C4-2B (cell line): ENCODE measurements around the gene LRRN2.

Experiments
- H3K27ac ChIP-seq: fragments of 450-650 bp; 2 replicates; pipeline ENCODE4 v1.5.1; 2017
- ZFX ChIP-seq: fragments of 450-650 bp; IDR thresholded peaks from 2 replicates; pipeline ENCODE4 v1.6.1; 2017
- TF ChIP-seq, protein P1 (sequence below): fragments of 450-650 bp; conservative IDR thresholded peaks from 2 replicates; pipeline ENCODE4 v1.5.1; 2017; ENCODE audit warnings: mild to moderate bottlenecking

Gene LRRN2

DNA sequence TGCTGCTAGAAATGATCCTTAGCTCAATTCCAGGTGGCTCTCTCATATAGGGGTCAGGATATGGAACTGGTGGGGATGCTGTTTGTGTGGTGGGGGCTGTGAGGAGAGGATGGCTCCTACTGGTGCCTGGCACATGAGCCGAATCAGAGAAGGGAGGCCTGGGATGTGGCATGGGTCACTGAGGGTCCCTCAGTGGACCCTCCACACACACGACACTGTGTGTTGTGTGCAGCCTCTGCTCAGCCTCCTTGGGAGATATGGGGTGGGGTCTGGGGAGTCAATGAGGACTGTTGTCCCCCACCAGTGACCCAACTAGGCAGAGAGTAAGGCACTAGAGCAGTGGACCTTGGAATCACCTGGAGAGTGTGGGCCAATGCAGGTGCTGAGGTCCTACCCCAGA, 3.2 kb upstream of the LRRN2 start:
- no peak overlapping the region for H3K27ac ChIP-seq
- TF ChIP-seq, protein P1, sequence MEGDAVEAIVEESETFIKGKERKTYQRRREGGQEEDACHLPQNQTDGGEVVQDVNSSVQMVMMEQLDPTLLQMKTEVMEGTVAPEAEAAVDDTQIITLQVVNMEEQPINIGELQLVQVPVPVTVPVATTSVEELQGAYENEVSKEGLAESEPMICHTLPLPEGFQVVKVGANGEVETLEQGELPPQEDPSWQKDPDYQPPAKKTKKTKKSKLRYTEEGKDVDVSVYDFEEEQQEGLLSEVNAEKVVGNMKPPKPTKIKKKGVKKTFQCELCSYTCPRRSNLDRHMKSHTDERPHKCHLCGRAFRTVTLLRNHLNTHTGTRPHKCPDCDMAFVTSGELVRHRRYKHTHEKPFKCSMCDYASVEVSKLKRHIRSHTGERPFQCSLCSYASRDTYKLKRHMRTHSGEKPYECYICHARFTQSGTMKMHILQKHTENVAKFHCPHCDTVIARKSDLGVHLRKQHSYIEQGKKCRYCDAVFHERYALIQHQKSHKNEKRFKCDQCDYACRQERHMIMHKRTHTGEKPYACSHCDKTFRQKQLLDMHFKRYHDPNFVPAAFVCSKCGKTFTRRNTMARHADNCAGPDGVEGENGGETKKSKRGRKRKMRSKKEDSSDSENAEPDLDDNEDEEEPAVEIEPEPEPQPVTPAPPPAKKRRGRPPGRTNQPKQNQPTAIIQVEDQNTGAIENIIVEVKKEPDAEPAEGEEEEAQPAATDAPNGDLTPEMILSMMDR: no peak
- TF ChIP-seq ZFX: no peak

GRCh38 chr1:204688007-204688406, 2.5 kb upstream of the LRRN2 start:
- TF ChIP-seq, protein P1: no peak
- TF ChIP-seq ZFX: no peak
- H3K27ac ChIP-seq: no peak overlapping the region

DNA sequence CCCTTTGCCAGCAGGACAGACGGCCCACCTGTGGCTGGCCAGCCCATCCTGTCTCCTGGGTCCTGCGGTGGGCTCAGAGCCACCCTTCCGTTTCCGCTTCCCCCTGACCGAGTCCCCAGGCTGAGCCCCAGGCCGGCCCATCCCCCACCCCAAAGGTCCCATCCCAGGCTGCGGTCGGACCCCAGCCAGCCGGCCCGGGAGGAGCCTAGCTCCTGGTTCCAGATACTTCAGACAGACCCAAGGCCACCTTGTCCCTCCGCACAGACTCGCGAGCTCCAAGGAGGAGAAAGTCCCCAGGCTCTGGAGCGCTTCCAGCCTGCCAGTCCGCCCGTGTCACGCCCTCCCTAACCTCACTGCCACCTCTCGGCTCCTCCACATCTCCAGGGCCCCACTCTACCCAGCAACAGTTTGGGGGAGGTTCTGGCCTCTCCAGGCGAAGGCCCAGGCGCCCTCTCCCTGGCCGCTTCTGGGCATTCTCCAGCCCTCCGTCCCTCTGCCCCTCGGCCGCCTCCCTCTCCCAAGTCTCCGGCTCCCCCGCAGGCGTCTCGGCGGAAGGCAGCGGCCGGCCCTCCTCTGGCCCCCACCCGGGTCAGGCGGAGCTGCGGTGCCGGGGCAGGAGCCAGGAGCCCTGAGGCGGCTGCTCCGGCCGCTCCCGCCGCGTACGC, 835 bp downstream of the LRRN2 start:
- TF ChIP-seq, protein P1: no peak
- no peak for TF ChIP-seq ZFX
- no peak overlapping the region for H3K27ac ChIP-seq

GRCh38 chr1:204684206-204684570, 1.4 kb downstream of the LRRN2 start:
- H3K27ac ChIP-seq: no peak overlapping the region
- no peak for TF ChIP-seq ZFX
- TF ChIP-seq, protein P1: no peak

DNA sequence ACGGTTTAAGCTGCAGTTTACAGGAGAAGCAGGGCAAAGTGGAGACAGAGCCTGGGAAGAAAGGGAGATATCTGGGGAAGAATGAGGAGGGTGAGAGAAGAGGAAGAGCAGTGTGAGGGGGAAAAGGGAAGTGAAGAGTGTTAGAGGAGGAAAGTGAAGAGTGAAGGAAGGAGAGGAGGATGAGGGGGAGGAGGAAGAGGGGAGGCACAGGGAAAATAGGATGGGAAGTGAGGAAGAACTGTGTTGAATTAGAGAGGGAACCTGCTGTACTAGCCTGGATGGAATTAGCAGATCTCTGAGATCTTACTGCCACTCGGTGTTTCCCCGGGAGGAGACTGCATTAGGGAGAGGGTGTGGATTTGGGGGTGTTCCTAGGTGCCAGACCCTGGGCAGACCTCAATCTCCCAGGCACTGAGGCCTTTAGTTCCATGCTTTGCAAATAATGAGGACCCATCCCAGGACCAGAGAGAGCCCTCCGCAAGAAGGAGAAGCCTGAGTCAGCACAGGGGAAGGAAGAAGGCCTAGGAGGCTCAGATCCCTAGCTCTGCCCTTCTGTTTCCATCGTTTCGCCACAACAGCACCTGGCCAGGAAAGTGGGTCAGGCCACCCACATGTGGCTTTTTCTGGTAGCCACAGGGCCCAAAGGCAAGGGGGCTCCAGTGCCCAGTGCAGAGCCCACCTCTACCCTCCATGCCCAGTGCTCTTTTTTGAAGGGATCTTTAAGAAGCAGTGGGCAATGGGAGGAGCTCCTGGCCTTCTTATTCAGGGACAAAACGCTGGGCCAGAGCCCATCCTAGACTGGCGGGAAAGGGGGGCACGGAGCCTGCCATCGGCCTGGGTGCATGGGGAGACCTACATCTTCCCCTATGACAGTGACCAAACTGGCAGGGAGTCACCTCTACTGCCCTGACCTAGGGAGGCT, 2.0 kb downstream of the LRRN2 start:
- TF ChIP-seq ZFX: no peak
- TF ChIP-seq, protein P1: no peak
- H3K27ac ChIP-seq: no peak overlapping the region

- no peak overlapping the region for H3K27ac ChIP-seq
- TF ChIP-seq, protein P1: no peak
- TF ChIP-seq ZFX: no peak
These were observed 5.1 kb downstream of the LRRN2 start for GRCh38 chr1:204680461-204680860.

DNA sequence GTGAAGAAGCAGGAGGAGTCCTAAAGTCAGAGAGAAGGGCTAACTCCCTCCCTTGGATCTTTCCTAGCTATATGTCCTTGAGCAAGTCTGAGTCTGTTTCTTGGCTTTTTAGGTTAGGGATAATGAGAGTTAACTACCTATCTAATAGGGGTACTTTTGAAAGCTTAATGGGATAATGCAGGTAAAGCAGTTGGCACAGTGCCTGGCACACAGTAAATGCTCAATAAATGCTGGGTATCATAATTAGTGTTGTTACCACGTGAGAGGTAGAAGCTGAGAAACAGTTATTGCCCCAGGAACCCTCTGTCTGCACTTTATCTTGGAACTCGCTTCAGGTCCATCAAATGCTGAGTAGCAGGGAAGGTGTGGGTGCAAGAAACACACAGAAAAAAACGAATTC, 5.5 kb downstream of the LRRN2 start:
- H3K27ac ChIP-seq: no peak overlapping the region
- TF ChIP-seq ZFX: no peak
- TF ChIP-seq, protein P1: no peak
